ENCODE data around the gene MINDY3. TPM values are rescaled to one million over a fixed set of nuclear protein-coding genes. Genes with fewer than 3 reads are reported as not detected.
"Not testable (repeated sequence)": the region's sequence is repeated elsewhere in the genome, so short reads cannot be mapped to it uniquely, and the experiment has no call there.

MINDY3 gene
- 16.1 and 22.0 TPM in 2 replicates for total RNA-seq

GRCh38 chr10:15859906-15860691, at the start of gene MINDY3:
Gene MINDY3, minus strand, starts transcription at chr10:15860507. Its CDS starts 208 bp downstream, at chr10:15860299.
- intact Hi-C loops (cut with micrococcal nuclease): loop anchor here (1.0 to 10.0 kb wide), 7 partner anchors 19 to 1782 kb away; partner anchors contain the start of genes RSU1 and STAM

GRCh38 chr10:15901889-15902288, 41.6 kb upstream of the MINDY3 start:
- intact Hi-C loops (cut with micrococcal nuclease): loop anchor here (1.0 to 5.0 kb wide), 5 partner anchors 620 to 1355 kb away; partner anchors contain the start of gene C1QL3

- intact Hi-C loops (cut with micrococcal nuclease): no loop called here
Observed at GRCh38 chr10:15898046-15898445, 37.7 kb upstream of the MINDY3 start.

GRCh38 chr10:15897287-15897686, 37.0 kb upstream of the MINDY3 start:
- intact Hi-C loops (cut with micrococcal nuclease): no loop called here

- intact Hi-C loops (cut with micrococcal nuclease): no loop called here
Observed at GRCh38 chr10:15896654-15897053, 36.3 kb upstream of the MINDY3 start.

GRCh38 chr10:15884447-15884846, 24.1 kb upstream of the MINDY3 start:
- intact Hi-C loops (cut with micrococcal nuclease): no loop called here

- intact Hi-C loops (cut with micrococcal nuclease): no loop called here
Observed at GRCh38 chr10:15881542-15881941, 21.2 kb upstream of the MINDY3 start.

- intact Hi-C loops (cut with micrococcal nuclease): loop anchor here (1.0 kb wide), 3 partner anchors 666 to 1378 kb away; no protein-coding TSS in a partner anchor
Observed at GRCh38 chr10:15879663-15880062, 19.4 kb upstream of the MINDY3 start.

- intact Hi-C loops (cut with micrococcal nuclease): loop anchor here (1.0 kb wide), 3 partner anchors 666 to 1378 kb away; no protein-coding TSS in a partner anchor
Observed at GRCh38 chr10:15879058-15879457, 18.8 kb upstream of the MINDY3 start.

- intact Hi-C loops (cut with micrococcal nuclease): no loop called here
Observed at GRCh38 chr10:15877836-15878576, 17.7 kb upstream of the MINDY3 start.

GRCh38 chr10:15876274-15876673, 16.0 kb upstream of the MINDY3 start:
- intact Hi-C loops (cut with micrococcal nuclease): not testable (repeated sequence)

GRCh38 chr10:15872645-15873044, 12.3 kb upstream of the MINDY3 start:
- intact Hi-C loops (cut with micrococcal nuclease): not testable (repeated sequence)

GRCh38 chr10:15871823-15872222, 11.5 kb upstream of the MINDY3 start:
- intact Hi-C loops (cut with micrococcal nuclease): no loop called here

GRCh38 chr10:15869935-15870334, 9.6 kb upstream of the MINDY3 start:
- intact Hi-C loops (cut with micrococcal nuclease): loop anchor here (10.0 kb wide), 1 partner anchor 1365 kb away; no protein-coding TSS in a partner anchor

GRCh38 chr10:15868006-15868405, 7.7 kb upstream of the MINDY3 start:
- intact Hi-C loops (cut with micrococcal nuclease): loop anchor here (10.0 kb wide), 1 partner anchor 1367 kb away; no protein-coding TSS in a partner anchor

GRCh38 chr10:15865304-15865703, 5.0 kb upstream of the MINDY3 start:
- intact Hi-C loops (cut with micrococcal nuclease): loop anchor here (10.0 kb wide), 1 partner anchor 1369 kb away; no protein-coding TSS in a partner anchor

- intact Hi-C loops (cut with micrococcal nuclease): loop anchor here (5.0 to 10.0 kb wide), 4 partner anchors 923 to 1778 kb away; partner anchors contain the start of gene STAM
Observed at GRCh38 chr10:15864419-15864818, 4.1 kb upstream of the MINDY3 start.

GRCh38 chr10:15863733-15864132, 3.4 kb upstream of the MINDY3 start:
- intact Hi-C loops (cut with micrococcal nuclease): loop anchor here (5.0 to 10.0 kb wide), 4 partner anchors 924 to 1779 kb away; partner anchors contain the start of gene STAM

- intact Hi-C loops (cut with micrococcal nuclease): loop anchor here (5.0 to 10.0 kb wide), 4 partner anchors 924 to 1779 kb away; partner anchors contain the start of gene STAM
Observed at GRCh38 chr10:15863323-15863722, 3.0 kb upstream of the MINDY3 start.

GRCh38 chr10:15860692-15861201, 440 bp upstream of the MINDY3 start:
- intact Hi-C loops (cut with micrococcal nuclease): loop anchor here (1.0 to 10.0 kb wide), 7 partner anchors 20 to 1782 kb away; partner anchors contain the start of genes RSU1 and STAM

GRCh38 chr10:15859509-15859905, 800 bp downstream of the MINDY3 start:
- intact Hi-C loops (cut with micrococcal nuclease): no loop called here
